Measurements from ENCODE around the gene HYCC1.
"Not testable (repeated sequence)": the region's sequence is repeated elsewhere in the genome, so short reads cannot be mapped to it uniquely, and the experiment has no call there.

Gene HYCC1

DNA sequence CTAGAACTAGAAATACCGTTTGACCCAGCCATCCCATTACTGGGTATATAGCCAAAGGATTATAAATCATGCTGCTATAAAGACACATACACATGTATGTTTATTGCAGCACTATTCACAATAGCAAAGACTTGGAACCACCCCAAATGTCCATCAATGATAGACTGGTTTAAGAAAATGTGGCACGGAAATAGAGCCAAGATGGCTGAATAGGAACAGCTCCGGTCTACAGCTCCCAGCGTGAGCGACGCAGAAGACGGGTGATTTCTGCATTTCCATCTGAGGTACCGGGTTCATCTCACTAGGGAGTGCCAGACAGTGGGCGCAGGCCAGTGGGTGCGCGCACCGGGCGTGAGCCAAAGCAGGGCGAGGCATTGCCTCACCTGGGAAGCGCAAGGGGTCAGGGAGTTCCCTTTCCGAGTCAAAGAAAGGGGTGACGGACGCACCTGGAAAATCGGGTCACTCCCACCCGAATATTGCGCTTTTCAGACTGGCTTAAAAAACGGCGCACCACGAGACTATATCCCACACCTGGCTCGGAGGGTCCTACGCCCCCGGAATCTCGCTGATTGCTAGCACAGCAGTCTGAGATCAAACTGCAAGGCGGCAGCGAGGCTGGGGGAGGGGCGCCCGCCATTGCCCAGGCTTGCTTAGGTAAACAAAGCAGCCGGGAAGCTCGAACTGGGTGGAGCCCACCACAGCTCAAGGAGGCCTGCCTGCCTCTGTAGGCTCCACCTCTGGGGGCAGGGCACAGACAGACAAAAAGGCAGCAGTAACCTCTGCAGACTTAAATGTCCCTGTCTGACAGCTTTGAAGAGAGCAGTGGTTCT lies 21.8 kb upstream of the HYCC1 start:
- H3K4me1 ChIP-seq (ENCODE audit: control insufficient read depth, insufficient read depth, low read length); DNase-seq (ENCODE audit: low read depth); H3K27me3 ChIP-seq (replicated peaks; ENCODE audit: control insufficient read depth, insufficient read depth, low read length); H3K4me3 ChIP-seq (ENCODE audit: low read length); H3K9me3 ChIP-seq (ENCODE audit: control insufficient read depth, low read length); H3K9ac ChIP-seq (ENCODE audit: low read length); H3K36me3 ChIP-seq (ENCODE audit: control insufficient read depth, insufficient read depth, low read length, severe bottlenecking): not testable (repeated sequence)

DNA sequence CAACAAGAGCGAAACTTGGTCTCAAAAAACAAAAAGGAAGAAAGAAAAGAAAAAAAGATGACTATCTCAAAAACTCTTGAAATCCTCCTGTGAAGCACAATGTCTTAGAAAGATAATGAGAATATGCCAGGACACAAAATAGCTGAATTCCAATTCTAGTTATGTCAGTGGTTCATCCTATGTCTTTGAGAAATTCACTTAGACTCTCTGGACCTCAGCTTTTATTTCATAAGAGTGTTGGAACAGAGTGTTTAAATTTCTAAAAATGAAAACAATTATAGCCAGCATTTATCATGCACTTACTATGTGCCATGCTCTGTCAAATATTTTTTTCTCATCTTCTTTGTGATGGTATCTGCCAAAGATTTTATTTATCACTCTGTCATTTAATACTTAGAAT lies 13.3 kb upstream of the HYCC1 start:
- Histone ChIP-seq H3K36me3 (ENCODE audit: control insufficient read depth, insufficient read depth, low read length, severe bottlenecking) (no peaks in the 10 kb centered on the region), H3K4me3 (ENCODE audit: low read length) (no peak overlapping the region), H3K27me3 (replicated peaks; ENCODE audit: control insufficient read depth, insufficient read depth, low read length) (no peaks in the 10 kb centered on the region), H3K9ac (ENCODE audit: low read length) (no peak overlapping the region), H3K4me1 (ENCODE audit: control insufficient read depth, insufficient read depth, low read length) (peaks cover 26% of the 10 kb centered on the region), H3K9me3 (ENCODE audit: control insufficient read depth, low read length) (no peaks in the 10 kb centered on the region)
- no peak for DNase-seq (ENCODE audit: low read depth)

DNA sequence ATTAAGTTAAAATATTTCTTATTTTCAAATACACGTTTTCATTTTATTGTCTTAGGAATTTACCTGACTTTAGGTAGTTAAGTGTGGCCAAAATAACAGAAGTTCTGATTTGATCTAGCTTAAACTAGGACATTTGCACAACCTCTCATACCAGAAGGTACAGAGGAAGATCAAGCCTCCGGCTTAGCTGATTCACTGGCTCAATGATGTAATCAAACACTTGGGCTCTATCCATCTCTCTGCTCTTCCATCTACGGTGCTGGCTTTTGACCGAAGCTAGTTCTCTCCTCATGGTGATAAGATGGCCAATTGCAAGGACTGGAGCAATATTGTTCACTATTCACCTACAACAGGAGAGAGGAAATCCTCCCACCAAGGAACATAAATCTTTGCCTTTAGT lies 12.2 kb upstream of the HYCC1 start:
- Histone ChIP-seq H3K4me1 (ENCODE audit: control insufficient read depth, insufficient read depth, low read length) (peaks cover 37% of the 10 kb centered on the region), H3K27me3 (replicated peaks; ENCODE audit: control insufficient read depth, insufficient read depth, low read length) (no peaks in the 10 kb centered on the region), H3K36me3 (ENCODE audit: control insufficient read depth, insufficient read depth, low read length, severe bottlenecking) (no peaks in the 10 kb centered on the region), H3K9ac (ENCODE audit: low read length) (no peak overlapping the region), H3K9me3 (ENCODE audit: control insufficient read depth, low read length) (no peaks in the 10 kb centered on the region), H3K4me3 (ENCODE audit: low read length) (no peak overlapping the region)
- DNase-seq (ENCODE audit: low read depth) = no peak

DNA sequence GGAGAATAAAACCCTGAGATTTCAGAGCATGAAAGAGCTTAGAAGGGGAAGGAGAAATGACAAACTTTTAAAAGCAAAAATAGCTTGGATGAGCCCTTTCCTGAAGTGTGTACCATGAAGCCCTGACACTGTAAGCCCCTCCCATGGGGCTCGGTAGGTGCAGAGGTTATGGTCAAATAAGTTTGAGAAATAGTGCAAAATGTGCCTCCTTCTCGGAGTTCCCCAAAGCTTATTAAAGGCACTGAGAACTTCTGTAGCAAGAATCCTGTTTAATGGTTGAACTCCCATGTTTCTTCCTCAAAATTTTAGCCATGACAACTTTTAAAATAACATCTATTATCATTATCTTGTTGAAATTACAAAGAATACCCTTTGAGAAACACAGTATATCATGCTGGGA lies 10.5 kb upstream of the HYCC1 start:
- H3K9ac ChIP-seq (ENCODE audit: low read length) = no peak overlapping the region
- no peak for DNase-seq (ENCODE audit: low read depth)
- H3K36me3 ChIP-seq (ENCODE audit: control insufficient read depth, insufficient read depth, low read length, severe bottlenecking) = no peaks in the 10 kb centered on the region
- H3K27me3 ChIP-seq (replicated peaks; ENCODE audit: control insufficient read depth, insufficient read depth, low read length) = no peaks in the 10 kb centered on the region
- no peak overlapping the region for H3K4me3 ChIP-seq (ENCODE audit: low read length)
- peaks cover 46% of the 10 kb centered on the region for H3K4me1 ChIP-seq (ENCODE audit: control insufficient read depth, insufficient read depth, low read length)
- H3K9me3 ChIP-seq (ENCODE audit: control insufficient read depth, low read length) = no peaks in the 10 kb centered on the region

DNA sequence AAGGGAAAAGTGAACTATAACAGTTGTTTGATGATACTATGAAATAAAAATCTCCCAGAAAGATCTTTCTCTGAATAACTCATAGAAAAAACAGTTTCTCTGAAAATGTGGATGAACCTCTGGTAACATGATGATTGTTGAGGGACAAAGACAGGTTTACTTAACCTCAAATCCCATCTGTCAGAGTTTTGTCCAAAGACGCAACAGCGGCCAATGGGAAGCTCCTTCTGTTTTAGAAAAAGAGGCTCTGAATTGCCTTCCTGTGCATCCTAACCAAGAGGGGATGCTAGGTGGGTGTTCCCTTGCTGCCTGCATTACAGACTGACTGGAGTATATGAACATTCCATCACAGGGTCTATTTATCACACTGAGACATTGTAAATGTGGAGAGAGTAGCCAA lies 8.9 kb upstream of the HYCC1 start:
- no peak for DNase-seq (ENCODE audit: low read depth)
- H3K9ac ChIP-seq (ENCODE audit: low read length) = peak overlapping the region; percentile 45
- H3K4me1 ChIP-seq (ENCODE audit: control insufficient read depth, insufficient read depth, low read length) = peaks cover 46% of the 10 kb centered on the region
- no peaks in the 10 kb centered on the region for H3K36me3 ChIP-seq (ENCODE audit: control insufficient read depth, insufficient read depth, low read length, severe bottlenecking)
- no peaks in the 10 kb centered on the region for H3K27me3 ChIP-seq (replicated peaks; ENCODE audit: control insufficient read depth, insufficient read depth, low read length)
- no peaks in the 10 kb centered on the region for H3K9me3 ChIP-seq (ENCODE audit: control insufficient read depth, low read length)
- peak overlapping the region; percentile 71 for H3K4me3 ChIP-seq (ENCODE audit: low read length)

DNA sequence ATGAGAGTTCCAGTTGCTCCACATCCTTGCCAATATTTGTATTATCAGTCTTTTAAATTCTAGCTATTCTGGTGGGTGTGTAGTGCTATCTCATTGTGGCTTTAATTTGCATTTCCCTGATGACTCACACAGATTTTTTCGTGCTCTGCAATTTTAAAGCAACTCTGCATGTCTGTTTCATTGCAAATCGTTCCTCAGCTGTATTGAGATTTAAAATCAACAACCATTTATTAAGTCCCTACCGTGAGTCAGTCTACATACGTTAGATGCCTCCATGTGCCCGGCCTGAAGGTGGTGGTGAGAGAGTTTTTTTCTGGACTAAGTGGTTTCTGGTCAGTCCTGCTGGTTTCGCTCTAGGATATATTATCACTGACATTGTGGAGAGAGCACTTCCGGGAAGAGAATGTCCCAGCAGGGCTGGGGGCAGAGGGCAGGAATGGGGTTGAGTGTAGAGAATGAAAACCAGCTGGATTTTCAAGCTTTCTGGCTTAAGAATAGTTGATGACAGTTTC lies 8.4 kb upstream of the HYCC1 start:
- Histone ChIP-seq H3K4me1 (ENCODE audit: control insufficient read depth, insufficient read depth, low read length) (peaks cover 44% of the 10 kb centered on the region), H3K9ac (ENCODE audit: low read length) (peak overlapping the region; percentile 45), H3K4me3 (ENCODE audit: low read length) (peak overlapping the region; percentile 71), H3K27me3 (replicated peaks; ENCODE audit: control insufficient read depth, insufficient read depth, low read length) (no peaks in the 10 kb centered on the region), H3K9me3 (ENCODE audit: control insufficient read depth, low read length) (no peaks in the 10 kb centered on the region), H3K36me3 (ENCODE audit: control insufficient read depth, insufficient read depth, low read length, severe bottlenecking) (no peaks in the 10 kb centered on the region)
- peak; percentile 66 for DNase-seq (ENCODE audit: low read depth)

DNA sequence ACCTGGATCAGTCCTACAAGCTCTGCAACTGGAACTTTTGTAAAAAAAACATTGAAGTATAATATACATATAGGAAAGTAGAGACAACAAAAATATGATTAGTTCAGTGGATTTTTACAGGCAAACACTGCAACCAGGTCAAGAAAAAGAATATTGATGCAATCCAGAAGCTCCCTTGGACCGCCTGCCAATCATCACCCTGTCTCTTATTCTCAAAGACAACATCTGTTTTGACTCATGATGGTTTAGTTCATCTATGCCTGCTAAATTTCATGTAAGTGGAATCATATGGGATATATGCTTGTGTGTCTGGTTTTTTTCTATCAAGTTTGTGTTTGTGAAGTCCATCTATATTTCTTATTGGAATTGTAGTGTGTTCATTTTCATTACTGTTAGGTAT lies 7.7 kb upstream of the HYCC1 start:
- Histone ChIP-seq H3K27me3 (replicated peaks; ENCODE audit: control insufficient read depth, insufficient read depth, low read length) (no peaks in the 10 kb centered on the region), H3K9me3 (ENCODE audit: control insufficient read depth, low read length) (no peaks in the 10 kb centered on the region), H3K36me3 (ENCODE audit: control insufficient read depth, insufficient read depth, low read length, severe bottlenecking) (no peaks in the 10 kb centered on the region), H3K4me3 (ENCODE audit: low read length) (peak overlapping the region; percentile 71), H3K4me1 (ENCODE audit: control insufficient read depth, insufficient read depth, low read length) (peaks cover 44% of the 10 kb centered on the region), H3K9ac (ENCODE audit: low read length) (no peak overlapping the region)
- peak; percentile 65 for DNase-seq (ENCODE audit: low read depth)

DNA sequence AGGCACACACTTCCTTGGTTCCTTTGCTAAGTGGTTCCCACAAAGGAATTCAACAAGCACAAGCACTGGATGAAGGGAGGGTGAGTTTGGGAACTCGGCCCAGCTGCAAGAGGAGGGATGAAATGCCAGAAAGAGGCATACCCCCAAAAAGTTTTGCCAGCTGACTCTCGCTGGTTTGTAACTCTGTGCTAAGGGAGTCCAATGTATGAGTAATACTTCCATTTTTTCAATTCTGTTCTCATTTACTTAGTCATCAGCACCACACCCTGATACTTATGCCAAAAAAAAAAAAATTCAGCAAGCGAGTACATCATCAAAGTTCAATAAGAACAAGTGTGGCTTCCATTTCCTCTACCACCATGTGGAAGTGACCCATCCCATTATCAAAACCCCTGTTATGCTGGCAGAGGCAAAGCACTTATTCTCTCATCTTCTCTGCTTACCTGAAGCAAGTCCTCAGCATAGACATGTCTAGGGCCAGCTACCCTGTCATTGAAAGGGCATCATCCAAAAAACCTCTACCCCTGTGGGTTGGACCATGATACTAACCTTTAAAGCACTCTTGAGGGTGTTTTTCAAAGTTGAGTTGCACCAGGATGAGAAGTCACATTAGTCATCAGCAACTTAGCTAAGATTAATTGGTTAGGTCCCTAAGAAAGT lies 6.9 kb upstream of the HYCC1 start:
- peak overlapping the region; percentile 17 for H3K9ac ChIP-seq (ENCODE audit: low read length)
- no peaks in the 10 kb centered on the region for H3K36me3 ChIP-seq (ENCODE audit: control insufficient read depth, insufficient read depth, low read length, severe bottlenecking)
- no peaks in the 10 kb centered on the region for H3K27me3 ChIP-seq (replicated peaks; ENCODE audit: control insufficient read depth, insufficient read depth, low read length)
- no peaks in the 10 kb centered on the region for H3K9me3 ChIP-seq (ENCODE audit: control insufficient read depth, low read length)
- peak overlapping the region; percentile 71 for H3K4me3 ChIP-seq (ENCODE audit: low read length)
- DNase-seq (ENCODE audit: low read depth) = peak; percentile 89
- H3K4me1 ChIP-seq (ENCODE audit: control insufficient read depth, insufficient read depth, low read length) = peaks cover 44% of the 10 kb centered on the region

DNA sequence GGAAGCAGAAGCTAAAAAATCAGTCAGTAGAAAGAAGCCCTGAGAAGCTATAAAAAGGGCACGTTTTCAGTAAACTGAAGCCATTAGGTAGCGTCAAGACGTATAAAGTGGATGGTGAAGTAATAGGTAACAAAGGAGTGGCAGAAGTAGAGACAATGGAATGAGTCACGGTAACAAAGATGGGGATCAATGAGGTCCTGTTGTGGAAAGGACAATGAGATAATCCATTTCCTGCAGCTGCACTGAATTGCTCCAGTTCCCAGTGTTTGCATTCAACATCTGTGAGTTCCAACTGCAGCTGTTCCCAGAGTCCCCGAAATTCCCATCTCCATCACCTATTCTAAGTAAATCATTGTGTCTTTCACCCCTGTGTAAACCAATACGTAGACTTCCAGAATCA lies 4.8 kb upstream of the HYCC1 start:
- no peaks in the 10 kb centered on the region for H3K36me3 ChIP-seq (ENCODE audit: control insufficient read depth, insufficient read depth, low read length, severe bottlenecking)
- H3K9ac ChIP-seq (ENCODE audit: low read length) = no peak overlapping the region
- H3K9me3 ChIP-seq (ENCODE audit: control insufficient read depth, low read length) = no peaks in the 10 kb centered on the region
- no peak overlapping the region for H3K4me3 ChIP-seq (ENCODE audit: low read length)
- no peak for DNase-seq (ENCODE audit: low read depth)
- no peaks in the 10 kb centered on the region for H3K27me3 ChIP-seq (replicated peaks; ENCODE audit: control insufficient read depth, insufficient read depth, low read length)
- H3K4me1 ChIP-seq (ENCODE audit: control insufficient read depth, insufficient read depth, low read length) = peaks cover 37% of the 10 kb centered on the region

DNA sequence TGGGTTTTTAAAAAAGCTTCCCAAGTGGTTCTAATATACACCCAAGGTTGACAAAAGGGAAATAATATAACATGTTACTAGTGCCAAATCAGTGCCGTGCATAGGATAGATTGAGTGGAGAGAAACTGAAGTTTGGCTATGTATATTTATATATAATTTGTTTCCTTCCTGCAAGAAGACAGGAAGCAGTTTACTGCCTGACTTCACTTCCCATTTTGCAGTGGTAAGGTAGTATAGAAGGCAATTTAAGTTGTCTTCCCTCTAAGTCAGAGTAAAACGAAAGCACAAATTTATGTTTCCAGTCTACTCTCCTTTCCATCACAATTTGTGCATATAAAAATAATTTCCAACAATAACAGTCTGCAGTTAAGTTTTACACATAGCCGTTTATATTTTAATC lies 3.4 kb upstream of the HYCC1 start:
- Histone ChIP-seq H3K4me1 (ENCODE audit: control insufficient read depth, insufficient read depth, low read length) (peaks cover 29% of the 10 kb centered on the region), H3K36me3 (ENCODE audit: control insufficient read depth, insufficient read depth, low read length, severe bottlenecking) (no peaks in the 10 kb centered on the region), H3K9ac (ENCODE audit: low read length) (no peak overlapping the region), H3K4me3 (ENCODE audit: low read length) (no peak overlapping the region), H3K27me3 (replicated peaks; ENCODE audit: control insufficient read depth, insufficient read depth, low read length) (no peaks in the 10 kb centered on the region), H3K9me3 (ENCODE audit: control insufficient read depth, low read length) (no peaks in the 10 kb centered on the region)
- DNase-seq (ENCODE audit: low read depth) = no peak

DNA sequence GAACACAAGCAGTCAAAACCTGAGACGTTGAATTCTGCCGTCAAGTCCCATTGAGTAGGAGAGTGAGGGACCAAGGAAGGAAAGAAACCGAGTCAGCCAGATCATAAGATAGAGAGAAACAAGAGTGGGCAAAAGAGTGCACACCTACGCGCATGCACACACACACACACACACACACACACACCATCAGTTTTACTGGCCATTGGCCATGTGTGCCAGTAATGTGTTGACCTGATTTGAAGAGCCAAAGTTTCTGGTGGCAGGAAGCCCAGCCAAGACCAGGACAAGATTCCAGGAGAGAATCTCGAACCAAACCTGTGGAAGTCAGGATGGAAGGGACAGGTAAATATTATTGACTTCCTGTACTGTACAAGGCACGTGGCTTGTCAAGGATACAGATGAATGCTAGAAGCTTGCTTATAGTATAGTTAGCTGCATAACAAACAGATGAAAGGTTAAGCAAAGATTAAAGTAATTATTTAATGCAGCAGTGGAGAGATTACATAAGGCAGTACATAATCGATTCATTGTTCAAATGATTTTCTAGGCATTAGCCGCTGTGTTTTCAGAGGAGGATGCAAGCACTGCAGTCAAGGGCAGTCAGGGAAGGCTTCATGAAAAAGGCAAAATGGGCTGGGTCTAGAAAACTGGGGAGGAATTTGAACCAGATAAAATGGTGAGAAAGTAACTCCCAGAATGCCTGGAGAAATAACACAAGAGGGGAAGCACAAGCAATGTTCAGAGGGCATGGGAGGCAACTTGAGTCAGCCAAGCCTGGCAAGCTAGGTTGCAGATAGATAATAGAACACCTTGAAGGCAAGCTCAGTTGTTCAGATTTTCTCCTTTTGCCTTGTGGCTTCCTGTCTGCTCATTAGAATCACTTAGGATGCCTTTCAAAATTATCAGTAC lies 2.7 kb upstream of the HYCC1 start:
- H3K27me3 ChIP-seq (replicated peaks; ENCODE audit: control insufficient read depth, insufficient read depth, low read length) = no peaks in the 10 kb centered on the region
- H3K4me1 ChIP-seq (ENCODE audit: control insufficient read depth, insufficient read depth, low read length) = peaks cover 29% of the 10 kb centered on the region
- H3K4me3 ChIP-seq (ENCODE audit: low read length) = no peak overlapping the region
- no peak overlapping the region for H3K9ac ChIP-seq (ENCODE audit: low read length)
- no peaks in the 10 kb centered on the region for H3K36me3 ChIP-seq (ENCODE audit: control insufficient read depth, insufficient read depth, low read length, severe bottlenecking)
- no peaks in the 10 kb centered on the region for H3K9me3 ChIP-seq (ENCODE audit: control insufficient read depth, low read length)
- no peak for DNase-seq (ENCODE audit: low read depth)
